GM19023 (cell line): ENCODE data around the gene CEP250.
A peak's percentile ranks its signal among the peaks of the same experiment; 100 is the strongest.
"Not testable (repeated sequence)": the region's sequence is repeated elsewhere in the genome, so short reads cannot be mapped to it uniquely, and the experiment has no call there.

Experiments used
- ATAC-seq: cut with Tn5 transposase; IDR thresholded peaks from one replicate; pipeline ENCODE4 v1.9.1; 2021; ENCODE audit warnings: mild to moderate bottlenecking, moderate library complexity; ENCODE audit not compliant: unreplicated experiment

The CEP250 gene

GRCh38 chr20:35517125-35517524 lies 61.7 kb downstream of the CEP250 start:
- no peak for ATAC-seq

DNA sequence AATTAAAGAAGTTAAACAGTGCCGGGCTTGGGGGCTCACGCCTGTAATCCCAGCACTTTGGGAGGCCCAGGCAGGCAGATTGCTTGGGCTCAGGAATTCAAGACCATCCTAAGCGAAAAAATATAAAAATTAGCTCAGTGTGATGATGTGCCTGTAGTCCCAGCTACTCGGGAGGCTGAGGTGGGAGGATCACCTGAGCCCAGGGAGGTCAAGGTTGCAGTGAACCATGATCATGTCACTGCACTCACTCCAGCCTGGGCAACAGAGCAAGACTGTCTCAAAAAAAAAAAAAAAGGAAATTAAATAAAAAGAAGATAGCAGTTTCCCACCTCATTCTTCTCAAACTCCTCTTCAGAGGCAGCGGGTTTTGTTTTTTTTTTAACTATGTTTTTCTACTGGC lies 62.4 kb downstream of the CEP250 start:
- ATAC-seq, result not testable (repeated sequence)

GRCh38 chr20:35518955-35519354 lies 63.6 kb downstream of the CEP250 start:
- ATAC-seq, result no peak

- no peak for ATAC-seq
Observed at GRCh38 chr20:35523298-35523888, 68.0 kb downstream of the CEP250 start.

- no peak for ATAC-seq
Observed at GRCh38 chr20:35525639-35526038, 70.2 kb downstream of the CEP250 start.

DNA sequence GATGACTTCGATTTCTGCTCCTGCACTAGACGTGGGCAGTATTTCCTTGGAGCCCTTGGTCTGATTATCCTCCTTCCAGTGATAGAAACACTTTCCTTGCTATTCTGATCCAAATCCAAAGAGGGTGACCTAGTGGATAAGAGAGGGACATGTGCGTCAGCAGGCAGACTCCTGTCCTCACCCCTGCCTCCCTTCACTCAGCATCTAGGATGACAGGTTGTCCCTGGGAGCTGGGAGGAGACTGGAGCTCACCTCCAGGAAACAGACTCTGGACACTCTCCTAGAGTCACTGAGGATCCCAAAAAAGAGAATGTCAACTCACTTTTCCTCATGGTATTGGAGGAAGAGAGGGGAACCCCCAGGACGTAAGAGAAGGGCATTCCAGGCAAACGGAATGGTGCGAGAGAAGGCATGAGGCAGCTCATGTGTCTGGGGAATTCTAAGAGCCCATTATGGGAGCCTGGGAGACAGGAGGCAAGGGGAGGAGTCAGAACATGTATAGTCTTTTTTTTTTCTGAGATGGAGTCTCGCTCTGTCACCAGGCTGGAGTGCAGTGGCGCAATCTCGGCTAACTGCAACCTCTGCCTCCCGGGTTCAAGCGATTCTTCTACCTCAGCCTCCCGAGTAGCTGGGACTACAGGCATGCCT lies 71.8 kb downstream of the CEP250 start:
- no peak for ATAC-seq

DNA sequence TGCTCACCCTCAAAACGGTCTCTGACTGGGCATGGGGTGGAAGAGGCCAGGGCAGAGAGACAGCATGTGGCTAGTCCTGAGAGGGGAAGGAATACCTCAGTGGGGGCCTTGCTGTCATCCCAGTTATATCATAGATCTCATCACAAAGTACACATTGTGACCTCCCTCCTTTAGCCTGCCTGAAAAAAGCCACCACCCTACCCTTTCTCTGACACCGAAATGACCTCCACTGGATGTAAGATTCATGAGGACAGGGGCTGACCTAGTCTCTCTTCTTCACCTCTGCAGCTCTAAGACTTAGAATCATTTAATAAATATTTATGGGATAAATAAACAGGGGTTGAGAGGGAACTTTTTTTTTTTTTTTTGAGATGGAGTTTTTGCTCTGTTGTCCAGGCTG lies 74.2 kb downstream of the CEP250 start, which contains the start of gene C20orf173:
TSS of gene C20orf173 (minus strand) at position 101 of the 400 bp plus-strand sequence. CDS start 279 bp downstream, outside the sequence.
- ATAC-seq, result no peak

GRCh38 chr20:35539756-35540212 lies 84.4 kb downstream of the CEP250 start:
- no peak for ATAC-seq

GRCh38 chr20:35541118-35541782 lies 85.9 kb downstream of the CEP250 start:
- no peak for ATAC-seq

DNA sequence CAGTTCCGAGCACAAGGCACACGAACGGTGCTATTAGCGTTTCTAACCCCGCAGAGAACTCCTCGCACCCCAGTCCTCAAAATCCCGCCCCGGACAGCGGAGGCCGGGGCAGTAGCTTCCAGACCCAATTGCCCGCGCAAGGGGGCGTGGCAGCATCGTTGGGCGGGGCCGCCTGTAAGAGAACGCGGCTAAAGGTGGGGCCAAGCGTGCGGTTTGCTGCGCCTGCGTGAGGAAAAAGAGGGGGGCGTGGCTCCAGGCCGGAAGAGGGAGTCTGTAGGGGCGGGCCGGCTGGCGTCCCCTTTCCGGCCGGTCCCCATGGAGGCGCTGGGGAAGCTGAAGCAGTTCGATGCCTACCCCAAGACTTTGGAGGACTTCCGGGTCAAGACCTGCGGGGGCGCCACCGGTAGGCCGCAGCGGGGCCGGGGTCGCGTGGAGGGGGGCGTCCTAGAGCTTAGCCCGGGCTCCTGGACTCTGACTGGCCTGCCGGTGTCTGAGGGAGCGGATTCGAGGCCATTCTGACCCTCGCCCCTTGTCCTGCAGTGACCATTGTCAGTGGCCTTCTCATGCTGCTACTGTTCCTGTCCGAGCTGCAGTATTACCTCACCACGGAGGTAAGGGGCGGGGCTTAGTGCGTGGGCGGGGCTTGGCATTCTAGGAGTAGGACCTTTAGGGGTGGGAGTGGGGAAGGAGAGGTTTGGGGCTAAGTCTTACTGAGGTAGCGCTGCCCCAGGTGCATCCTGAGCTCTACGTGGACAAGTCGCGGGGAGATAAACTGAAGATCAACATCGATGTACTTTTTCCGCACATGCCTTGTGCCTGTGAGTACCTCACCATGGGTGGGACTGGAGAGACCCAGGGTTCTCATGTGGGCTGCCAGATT lies 86.6 kb downstream of the CEP250 start, which contains the start of gene ERGIC3:
TSS of gene ERGIC3 (plus strand) at position 296 of the 880 bp plus-strand sequence. CDS start at position 316, 20 bp downstream.
- peak; percentile 98 for ATAC-seq

- no peak for ATAC-seq
Observed at GRCh38 chr20:35542990-35543389, 87.6 kb downstream of the CEP250 start.

DNA sequence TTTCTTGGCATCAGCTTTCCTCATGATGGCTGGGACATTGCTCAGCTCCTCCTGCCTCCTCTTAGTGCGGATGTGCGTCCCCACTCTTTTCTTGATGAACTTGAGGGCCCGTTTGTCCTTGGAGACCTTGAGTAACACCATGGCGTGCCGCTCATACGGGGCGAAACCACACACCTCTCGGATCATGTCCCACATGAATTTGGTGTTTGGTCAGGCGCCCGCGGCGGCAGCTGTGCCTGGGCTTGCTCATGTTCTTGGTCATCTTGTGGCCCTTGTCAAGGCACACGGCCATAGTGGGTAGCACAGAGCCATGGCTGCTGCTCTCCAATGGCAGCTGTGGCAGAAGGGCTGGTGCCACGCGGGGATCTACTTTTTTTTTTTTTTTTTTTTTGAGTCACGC lies 89.0 kb downstream of the CEP250 start:
- no peak for ATAC-seq

GRCh38 chr20:35544941-35545340 lies 89.5 kb downstream of the CEP250 start:
- not testable (repeated sequence) for ATAC-seq

DNA sequence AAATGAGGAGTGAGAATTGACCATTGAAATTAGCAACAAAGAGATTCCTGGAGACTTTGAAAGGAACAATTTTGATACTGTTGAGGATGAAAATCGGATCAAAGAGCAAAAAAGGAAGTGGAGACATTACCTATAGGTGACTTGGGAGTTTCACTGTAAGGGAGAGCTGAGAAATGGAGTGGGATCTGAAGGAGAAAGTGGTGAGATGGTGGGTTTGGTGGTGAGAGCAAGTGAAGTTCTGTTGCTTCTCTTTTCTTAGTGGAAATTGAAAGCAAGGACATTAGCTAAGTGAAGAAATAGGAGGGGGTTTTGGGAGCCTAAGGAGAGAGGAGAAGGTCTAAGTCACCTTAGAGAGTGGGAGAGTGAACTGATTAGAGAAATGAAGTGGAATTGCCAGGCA lies 90.7 kb downstream of the CEP250 start:
- no peak for ATAC-seq

DNA sequence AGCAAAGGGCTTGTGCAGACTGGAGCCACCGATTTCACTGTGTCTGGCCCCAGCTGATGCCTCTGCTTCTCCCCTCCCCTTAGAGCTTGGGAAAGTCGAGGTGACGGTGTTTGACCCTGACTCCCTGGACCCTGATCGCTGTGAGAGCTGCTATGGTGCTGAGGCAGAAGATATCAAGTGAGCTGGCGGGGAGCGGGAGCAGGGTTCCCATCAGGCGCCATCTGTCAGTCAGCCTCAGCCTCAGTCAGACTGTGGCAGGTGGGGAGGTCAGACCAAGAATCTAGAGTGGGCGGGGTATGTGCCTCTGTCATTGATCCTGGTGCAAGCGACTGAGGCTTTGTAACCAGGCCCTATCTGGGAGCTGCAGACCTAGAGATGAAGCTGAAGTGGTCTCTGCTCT lies 91.9 kb downstream of the CEP250 start:
- no peak for ATAC-seq

- ATAC-seq, result no peak
Observed at GRCh38 chr20:35551503-35551902, 96.1 kb downstream of the CEP250 start.

DNA sequence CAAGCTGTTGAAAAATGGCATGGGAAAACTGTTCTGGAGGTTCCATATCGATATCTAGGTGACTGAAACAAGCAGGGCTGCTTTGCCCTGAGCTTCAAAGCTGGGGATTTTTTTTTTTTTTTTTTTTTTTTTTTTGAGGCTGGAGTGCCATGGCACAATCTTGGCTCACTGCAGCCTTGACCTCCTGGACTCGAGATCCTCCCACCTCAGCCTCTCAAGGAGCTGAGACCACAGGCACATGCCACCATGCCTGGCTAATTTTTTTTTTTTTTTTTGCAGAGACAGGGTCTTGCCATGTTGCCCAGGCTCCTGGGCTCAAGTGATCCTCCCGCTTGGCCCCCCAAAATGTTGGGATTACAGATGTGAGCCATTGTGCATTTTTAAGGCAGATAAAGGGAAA lies 97.5 kb downstream of the CEP250 start:
- no peak for ATAC-seq

- not testable (repeated sequence) for ATAC-seq
Observed at GRCh38 chr20:35555461-35555860, 100.1 kb downstream of the CEP250 start.

DNA sequence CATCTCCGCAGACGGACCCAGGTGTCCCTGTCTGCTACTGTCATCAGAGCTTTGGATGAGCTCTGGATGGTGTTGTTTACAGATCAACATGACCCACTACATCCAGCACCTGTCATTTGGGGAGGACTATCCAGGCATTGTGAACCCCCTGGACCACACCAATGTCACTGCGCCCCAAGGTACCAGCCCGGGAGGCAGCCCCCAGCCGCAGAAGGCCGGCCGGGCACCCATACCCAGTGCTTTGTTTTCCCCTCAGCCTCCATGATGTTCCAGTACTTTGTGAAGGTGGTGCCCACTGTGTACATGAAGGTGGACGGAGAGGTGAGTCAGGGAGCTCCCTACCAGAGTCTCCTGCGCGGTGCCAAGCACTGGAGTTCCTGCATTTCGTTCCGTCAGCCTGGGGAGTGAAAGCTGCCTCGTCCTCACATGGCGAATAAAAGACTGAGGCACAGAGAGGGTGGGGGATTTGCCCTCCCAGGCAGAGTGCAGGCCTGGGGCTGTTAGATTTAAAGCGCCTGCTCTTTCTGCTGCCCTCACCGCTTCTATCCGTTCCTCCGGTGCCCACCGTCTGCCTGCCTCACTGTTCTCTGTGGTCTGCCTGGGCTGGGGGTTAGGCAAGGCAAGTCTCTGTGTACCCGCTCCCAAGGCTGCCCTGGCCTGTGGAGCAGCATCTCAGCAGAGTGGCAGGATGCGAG lies 100.7 kb downstream of the CEP250 start:
- ATAC-seq, result no peak

- ATAC-seq, result no peak
Observed at GRCh38 chr20:35556871-35557270, 101.5 kb downstream of the CEP250 start.
